Measurements from ENCODE around the gene LILRA5. TPM values are rescaled to one million over a fixed set of nuclear protein-coding genes. Genes with fewer than 3 reads are reported as not detected.
"Not testable (repeated sequence)": the region's sequence is repeated elsewhere in the genome, so short reads cannot be mapped to it uniquely, and the experiment has no call there.

LILRA5 gene
- total RNA-seq, 1 donor from 2014 or later: not detected

DNA sequence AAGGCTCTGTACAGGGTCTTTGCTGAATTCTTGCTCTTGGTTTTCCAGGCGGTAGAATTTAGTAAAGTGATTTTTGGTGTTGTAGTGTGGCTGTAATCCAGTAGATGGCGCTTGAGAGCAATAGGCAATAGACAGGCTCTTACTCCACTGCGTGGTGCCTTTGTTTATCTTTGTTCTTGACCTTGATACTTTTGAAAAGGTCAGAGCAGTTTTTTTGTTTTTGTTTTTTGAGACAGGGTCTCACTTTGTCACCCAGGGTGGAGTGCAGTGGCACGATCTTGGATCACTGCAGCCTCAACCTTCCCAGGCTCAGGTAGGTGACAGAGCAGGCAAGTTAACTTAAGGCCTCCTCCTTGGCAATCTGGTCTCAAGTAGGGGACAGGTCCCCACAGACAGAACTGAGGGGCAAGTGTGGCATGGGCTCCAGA is 12.2 kb upstream of the LILRA5 start:
- Mint-ChIP-seq H3K4me3 (ENCODE audit: unreplicated experiment) (no peak overlapping the region), H3K27me3 (ENCODE audit: low read depth, unreplicated experiment) (peaks cover 34% of the 10 kb centered on the region), H3K4me1 (ENCODE audit: low read depth, unreplicated experiment) (no peaks in the 10 kb centered on the region), H3K9me3 (ENCODE audit: unreplicated experiment) (peaks cover 5% of the 10 kb centered on the region), H3K27ac (ENCODE audit: unreplicated experiment) (no peak overlapping the region), H3K36me3 (ENCODE audit: low read depth, unreplicated experiment) (no peaks in the 10 kb centered on the region)
- DNase-seq (ENCODE audit: low read depth): no peak
- H4K20me1 ChIP-seq (ENCODE audit: insufficient read depth, low read length): no peaks in the 10 kb centered on the region
- TF ChIP-seq CTCF (IDR thresholded peaks at IDR 0.05; ENCODE audit: insufficient read depth, low read depth, low read length) (peak; percentile 61), EZH2 (IDR thresholded peaks at IDR 0.05; ENCODE audit: insufficient read depth, low read length) (no peak)
- no peak for FAIRE-seq
- no peak overlapping the region for H3K4me3 ChIP-seq (ENCODE audit: insufficient read depth, low read depth, low read length)
- no peak overlapping the region for H3K4me2 ChIP-seq (ENCODE audit: low read length)
- no peak overlapping the region for H2AFZ ChIP-seq (ENCODE audit: low read depth, low read length)
- no peaks in the 10 kb centered on the region for H3K4me1 ChIP-seq (ENCODE audit: insufficient read depth, low read length)
- no peak overlapping the region for H3K9ac ChIP-seq (ENCODE audit: low read length)
- no peak overlapping the region for H3K27ac ChIP-seq (ENCODE audit: low read depth, low read length)
- H3K36me3 ChIP-seq (ENCODE audit: insufficient read depth, low read length): no peaks in the 10 kb centered on the region
- H3K27me3 ChIP-seq (ENCODE audit: insufficient read depth, low read length): no peaks in the 10 kb centered on the region
- no peaks in the 10 kb centered on the region for H3K79me2 ChIP-seq (ENCODE audit: insufficient read depth, low read length)
- H3K9me3 ChIP-seq (ENCODE audit: insufficient read depth, low read depth, low read length): no peaks in the 10 kb centered on the region

GRCh38 chr19:54324071-54324470 is 11.1 kb upstream of the LILRA5 start:
- Mint-ChIP-seq H3K36me3 (ENCODE audit: low read depth, unreplicated experiment) (no peaks in the 10 kb centered on the region), H3K9me3 (ENCODE audit: unreplicated experiment) (peaks cover 6% of the 10 kb centered on the region), H3K27ac (ENCODE audit: unreplicated experiment) (no peak overlapping the region), H3K4me3 (ENCODE audit: unreplicated experiment) (no peak overlapping the region), H3K27me3 (ENCODE audit: low read depth, unreplicated experiment) (peaks cover 32% of the 10 kb centered on the region), H3K4me1 (ENCODE audit: low read depth, unreplicated experiment) (no peaks in the 10 kb centered on the region)
- no peak overlapping the region for H3K4me3 ChIP-seq (ENCODE audit: insufficient read depth, low read depth, low read length)
- no peak overlapping the region for H2AFZ ChIP-seq (ENCODE audit: low read depth, low read length)
- H3K36me3 ChIP-seq (ENCODE audit: insufficient read depth, low read length): no peaks in the 10 kb centered on the region
- no peaks in the 10 kb centered on the region for H3K4me1 ChIP-seq (ENCODE audit: insufficient read depth, low read length)
- H4K20me1 ChIP-seq (ENCODE audit: insufficient read depth, low read length): no peaks in the 10 kb centered on the region
- FAIRE-seq: no peak
- no peak overlapping the region for H3K9ac ChIP-seq (ENCODE audit: low read length)
- no peaks in the 10 kb centered on the region for H3K9me3 ChIP-seq (ENCODE audit: insufficient read depth, low read depth, low read length)
- TF ChIP-seq CTCF (IDR thresholded peaks at IDR 0.05; ENCODE audit: insufficient read depth, low read depth, low read length) (no peak), EZH2 (IDR thresholded peaks at IDR 0.05; ENCODE audit: insufficient read depth, low read length) (no peak)
- H3K27ac ChIP-seq (ENCODE audit: low read depth, low read length): no peak overlapping the region
- no peaks in the 10 kb centered on the region for H3K79me2 ChIP-seq (ENCODE audit: insufficient read depth, low read length)
- H3K4me2 ChIP-seq (ENCODE audit: low read length): no peak overlapping the region
- no peak for DNase-seq (ENCODE audit: low read depth)
- no peaks in the 10 kb centered on the region for H3K27me3 ChIP-seq (ENCODE audit: insufficient read depth, low read length)

GRCh38 chr19:54322934-54323333 is 10.0 kb upstream of the LILRA5 start:
- not testable (repeated sequence) for H3K4me3 Mint-ChIP-seq (ENCODE audit: unreplicated experiment); H3K36me3 Mint-ChIP-seq (ENCODE audit: low read depth, unreplicated experiment); H3K4me1 ChIP-seq (ENCODE audit: insufficient read depth, low read length); H3K27me3 ChIP-seq (ENCODE audit: insufficient read depth, low read length); H3K36me3 ChIP-seq (ENCODE audit: insufficient read depth, low read length); H3K9me3 Mint-ChIP-seq (ENCODE audit: unreplicated experiment); DNase-seq (ENCODE audit: low read depth); H2AFZ ChIP-seq (ENCODE audit: low read depth, low read length); H3K4me3 ChIP-seq (ENCODE audit: insufficient read depth, low read depth, low read length); H3K79me2 ChIP-seq (ENCODE audit: insufficient read depth, low read length); H3K9me3 ChIP-seq (ENCODE audit: insufficient read depth, low read depth, low read length); H3K27ac Mint-ChIP-seq (ENCODE audit: unreplicated experiment); H4K20me1 ChIP-seq (ENCODE audit: insufficient read depth, low read length); H3K9ac ChIP-seq (ENCODE audit: low read length); H3K4me2 ChIP-seq (ENCODE audit: low read length); FAIRE-seq; H3K4me1 Mint-ChIP-seq (ENCODE audit: low read depth, unreplicated experiment); H3K27ac ChIP-seq (ENCODE audit: low read depth, low read length)
- H3K27me3 Mint-ChIP-seq (ENCODE audit: low read depth, unreplicated experiment): peaks cover 24% of the 10 kb centered on the region

- not testable (repeated sequence) for H3K4me1 ChIP-seq (ENCODE audit: insufficient read depth, low read length); H4K20me1 ChIP-seq (ENCODE audit: insufficient read depth, low read length); FAIRE-seq; H3K9me3 ChIP-seq (ENCODE audit: insufficient read depth, low read depth, low read length); H3K27ac ChIP-seq (ENCODE audit: low read depth, low read length); H3K36me3 ChIP-seq (ENCODE audit: insufficient read depth, low read length); H3K4me3 Mint-ChIP-seq (ENCODE audit: unreplicated experiment); H3K4me1 Mint-ChIP-seq (ENCODE audit: low read depth, unreplicated experiment); H3K4me2 ChIP-seq (ENCODE audit: low read length); H3K9me3 Mint-ChIP-seq (ENCODE audit: unreplicated experiment); H3K36me3 Mint-ChIP-seq (ENCODE audit: low read depth, unreplicated experiment); DNase-seq (ENCODE audit: low read depth); H3K9ac ChIP-seq (ENCODE audit: low read length); H3K27ac Mint-ChIP-seq (ENCODE audit: unreplicated experiment); H2AFZ ChIP-seq (ENCODE audit: low read depth, low read length); H3K27me3 ChIP-seq (ENCODE audit: insufficient read depth, low read length); H3K79me2 ChIP-seq (ENCODE audit: insufficient read depth, low read length); H3K4me3 ChIP-seq (ENCODE audit: insufficient read depth, low read depth, low read length)
- H3K27me3 Mint-ChIP-seq (ENCODE audit: low read depth, unreplicated experiment): peaks cover 27% of the 10 kb centered on the region
These were observed 9.3 kb upstream of the LILRA5 start for GRCh38 chr19:54322295-54322694.
